IgD-negative memory B cell (primary cell): Measurements from ENCODE around the gene LHX6. TPM values are rescaled to one million over a fixed set of nuclear protein-coding genes. Genes with fewer than 3 reads are reported as not detected.

Experiments
- H3K27ac Mint-ChIP-seq, 3 donors: one replicate each; pipeline ENCODE4 v1.8.0; 2020 to 2022; ENCODE audit warnings: mild to moderate bottlenecking in 3 of 3, mixed read lengths in 3 of 3, moderate library complexity in 1 of 3
- H3K27me3 Mint-ChIP-seq: one replicate; pipeline ENCODE4 v1.8.0; 2021; ENCODE audit warnings: mixed read lengths
- H3K36me3 Mint-ChIP-seq: one replicate; pipeline ENCODE4 v1.8.0; 2020; ENCODE audit warnings: mild to moderate bottlenecking, mixed read lengths
- H3K4me1 Mint-ChIP-seq, 3 donors: one replicate each; pipeline ENCODE4 v1.8.0; 2020 to 2022; ENCODE audit warnings: mixed read lengths in 3 of 3, mild to moderate bottlenecking in 1 of 3
- H3K4me3 Mint-ChIP-seq, 4 donors: one replicate each; pipeline ENCODE4 v1.8.0; 2020 to 2022; ENCODE audit warnings: mild to moderate bottlenecking in 4 of 4, mixed read lengths in 4 of 4, moderate library complexity in 3 of 4
- H3K9me3 Mint-ChIP-seq, 3 donors: one replicate each; pipeline ENCODE4 v1.8.0; 2020 to 2021; ENCODE audit warnings: mixed read lengths in 3 of 3, mild to moderate bottlenecking in 1 of 3
- polyA plus RNA-seq: library from polyadenylated mRNA; unstranded; fragments of 300-500 nt; fragmentation: Illumina TruSeq; gene quantifications from one replicate; pipeline ENCODE4 v1.2.3, GENCODE V29; 2021

Gene LHX6
- polyA plus RNA-seq, 1 donor from 2014 or later: not detected

GRCh38 chr9:122225312-122226141, 3.2 kb downstream of the LHX6 start:
- Mint-ChIP-seq H3K36me3 (no peaks in the 10 kb centered on the region), H3K4me3 (peak overlapping the region in 1 of 4 donors; percentile 12), H3K4me1 (peaks cover 0 to 3% (median 0%) of the 10 kb centered on the region in 3 donors), H3K9me3 (no peaks in the 10 kb centered on the region), H3K27ac (no peak overlapping the region), H3K27me3 (peaks cover 62% of the 10 kb centered on the region)

GRCh38 chr9:122223435-122223834, 5.3 kb downstream of the LHX6 start:
- Mint-ChIP-seq H3K4me3 (no peak overlapping the region), H3K36me3 (no peaks in the 10 kb centered on the region), H3K9me3 (no peaks in the 10 kb centered on the region), H3K27me3 (peaks cover 81% of the 10 kb centered on the region), H3K27ac (no peak overlapping the region), H3K4me1 (peaks cover 3 to 15% (median 12%) of the 10 kb centered on the region in 3 donors)

GRCh38 chr9:122222791-122223190, 6.0 kb downstream of the LHX6 start:
- Mint-ChIP-seq H3K27me3 (peaks cover 83% of the 10 kb centered on the region), H3K4me1 (peaks cover 6 to 20% (median 16%) of the 10 kb centered on the region in 3 donors), H3K36me3 (no peaks in the 10 kb centered on the region), H3K27ac (no peak overlapping the region), H3K4me3 (no peak overlapping the region), H3K9me3 (no peaks in the 10 kb centered on the region)

- peak overlapping the region in 1 of 4 donors; percentile 40 for H3K4me3 Mint-ChIP-seq
- no peaks in the 10 kb centered on the region for H3K9me3 Mint-ChIP-seq
- H3K27ac Mint-ChIP-seq: no peak overlapping the region
- peaks cover 6 to 20% (median 19%) of the 10 kb centered on the region in 3 donors for H3K4me1 Mint-ChIP-seq
- H3K27me3 Mint-ChIP-seq: peaks cover 82% of the 10 kb centered on the region
- no peaks in the 10 kb centered on the region for H3K36me3 Mint-ChIP-seq
Observed at GRCh38 chr9:122221183-122221811, 7.5 kb downstream of the LHX6 start.

- Mint-ChIP-seq H3K4me1 (peaks cover 6 to 20% (median 19%) of the 10 kb centered on the region in 3 donors), H3K9me3 (no peaks in the 10 kb centered on the region), H3K27me3 (peaks cover 84% of the 10 kb centered on the region), H3K4me3 (peak overlapping the region in 2 of 4 donors; percentile 38 to 40), H3K27ac (no peak overlapping the region), H3K36me3 (no peaks in the 10 kb centered on the region)
Observed at GRCh38 chr9:122220673-122221182, 8.0 kb downstream of the LHX6 start.

GRCh38 chr9:122219856-122220672, 8.7 kb downstream of the LHX6 start:
- peaks cover 6 to 20% (median 19%) of the 10 kb centered on the region in 3 donors for H3K4me1 Mint-ChIP-seq
- H3K9me3 Mint-ChIP-seq: no peaks in the 10 kb centered on the region
- peak overlapping the region in 3 of 4 donors; percentile 43 to 64 (median 58) for H3K4me3 Mint-ChIP-seq
- H3K36me3 Mint-ChIP-seq: no peaks in the 10 kb centered on the region
- peaks cover 84% of the 10 kb centered on the region for H3K27me3 Mint-ChIP-seq
- no peak overlapping the region for H3K27ac Mint-ChIP-seq

- peak overlapping the region in 1 of 3 donors; percentile 5 for H3K27ac Mint-ChIP-seq
- peak overlapping the region in 3 of 4 donors; percentile 64 to 88 (median 66) for H3K4me3 Mint-ChIP-seq
- H3K9me3 Mint-ChIP-seq: no peaks in the 10 kb centered on the region
- H3K36me3 Mint-ChIP-seq: no peaks in the 10 kb centered on the region
- peaks cover 6 to 21% (median 19%) of the 10 kb centered on the region in 3 donors for H3K4me1 Mint-ChIP-seq
- peaks cover 85% of the 10 kb centered on the region for H3K27me3 Mint-ChIP-seq
Observed at GRCh38 chr9:122218935-122219855, 9.6 kb downstream of the LHX6 start.

- no peaks in the 10 kb centered on the region for H3K9me3 Mint-ChIP-seq
- peak overlapping the region; percentile 11 to 88 (median 42) for H3K4me3 Mint-ChIP-seq
Observed at GRCh38 chr9:122218071-122218934, 10.5 kb downstream of the LHX6 start.

GRCh38 chr9:122217640-122218039, 11.1 kb downstream of the LHX6 start:
- Mint-ChIP-seq H3K4me3 (peak overlapping the region in 1 of 4 donors; percentile 11), H3K4me1 (peaks cover 11 to 24% (median 19%) of the 10 kb centered on the region in 3 donors), H3K27ac (no peak overlapping the region), H3K9me3 (no peaks in the 10 kb centered on the region), H3K27me3 (peaks cover 84% of the 10 kb centered on the region), H3K36me3 (no peaks in the 10 kb centered on the region)

More at GRCh38 chr9:122218071-122218934, 10.5 kb downstream of the LHX6 start:
- Mint-ChIP-seq H3K27ac (peak overlapping the region in 2 of 3 donors; percentile 17 to 50), H3K27me3 (peaks cover 83% of the 10 kb centered on the region), H3K4me1 (peaks cover 6 to 21% (median 19%) of the 10 kb centered on the region in 3 donors), H3K36me3 (no peaks in the 10 kb centered on the region)

GRCh38 chr9:122216798-122217418, 11.8 kb downstream of the LHX6 start:
- Mint-ChIP-seq H3K27ac (no peak overlapping the region), H3K36me3 (no peaks in the 10 kb centered on the region), H3K9me3 (no peaks in the 10 kb centered on the region), H3K4me3 (peak overlapping the region in 1 of 4 donors; percentile 36), H3K4me1 (peaks cover 11 to 24% (median 19%) of the 10 kb centered on the region in 3 donors), H3K27me3 (peaks cover 83% of the 10 kb centered on the region)

GRCh38 chr9:122216138-122216797, 12.5 kb downstream of the LHX6 start:
- Mint-ChIP-seq H3K9me3 (no peaks in the 10 kb centered on the region), H3K27ac (no peak overlapping the region)

GRCh38 chr9:122215663-122216062, 13.1 kb downstream of the LHX6 start:
- H3K36me3 Mint-ChIP-seq: no peaks in the 10 kb centered on the region
- peaks cover 75% of the 10 kb centered on the region for H3K27me3 Mint-ChIP-seq
- H3K4me3 Mint-ChIP-seq: peak overlapping the region in 1 of 4 donors; percentile 38
- no peaks in the 10 kb centered on the region for H3K9me3 Mint-ChIP-seq
- H3K27ac Mint-ChIP-seq: no peak overlapping the region
- H3K4me1 Mint-ChIP-seq: peaks cover 11 to 22% (median 19%) of the 10 kb centered on the region in 3 donors

More at GRCh38 chr9:122216138-122216797, 12.5 kb downstream of the LHX6 start:
- H3K27me3 Mint-ChIP-seq: peaks cover 77% of the 10 kb centered on the region
- H3K4me3 Mint-ChIP-seq: peak overlapping the region in 2 of 4 donors; percentile 36 to 38
- H3K36me3 Mint-ChIP-seq: no peaks in the 10 kb centered on the region
- peaks cover 11 to 24% (median 19%) of the 10 kb centered on the region in 3 donors for H3K4me1 Mint-ChIP-seq
